Fibroblast of lung (primary cell): ENCODE data around the gene KCNK15.
"Not testable (repeated sequence)": the region's sequence is repeated elsewhere in the genome, so short reads cannot be mapped to it uniquely, and the experiment has no call there.

Source experiments
- EZH2 ChIP-seq: IDR thresholded peaks from 2 replicates; pipeline ENCODE4 v1.5.1; 2012; ENCODE audit warnings: low read length, control low read depth, mild to moderate bottlenecking; ENCODE audit errors: missing control alignments
- TF ChIP-seq, protein P1 (sequence below), 2 donors: IDR thresholded peaks in 1 of 2; conservative IDR thresholded peaks in 1 of 2; 1 replicate in 1 of 2; 2 replicates in 1 of 2; pipeline ENCODE4 v1.5.1; 2011 to 2012; ENCODE audit warnings: low read length in 2 of 2, control low read depth in 1 of 2, inconsistent platforms in 1 of 2, low read depth in 1 of 2, mild to moderate bottlenecking in 1 of 2

DNA sequence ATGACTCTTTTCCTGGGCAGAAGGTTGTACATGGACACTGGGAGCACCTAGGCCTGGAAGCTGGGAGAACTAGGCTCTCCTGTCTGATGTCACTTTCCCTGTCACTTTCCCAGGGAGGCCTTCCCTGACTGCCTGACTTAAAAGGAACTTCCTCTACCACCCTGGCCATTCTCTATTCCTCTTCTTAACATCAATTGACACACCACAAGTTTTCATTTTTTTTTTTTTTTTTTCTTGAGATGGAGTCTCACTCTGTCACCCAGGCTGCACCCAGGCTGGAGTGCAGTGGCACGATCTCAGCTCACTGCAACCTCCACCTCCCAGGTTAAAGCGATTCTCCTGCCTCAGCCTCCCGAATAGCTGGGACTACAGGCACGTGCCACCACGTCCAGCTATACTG lies 48.6 kb upstream of the KCNK15 start:
- TF ChIP-seq, protein P1, sequence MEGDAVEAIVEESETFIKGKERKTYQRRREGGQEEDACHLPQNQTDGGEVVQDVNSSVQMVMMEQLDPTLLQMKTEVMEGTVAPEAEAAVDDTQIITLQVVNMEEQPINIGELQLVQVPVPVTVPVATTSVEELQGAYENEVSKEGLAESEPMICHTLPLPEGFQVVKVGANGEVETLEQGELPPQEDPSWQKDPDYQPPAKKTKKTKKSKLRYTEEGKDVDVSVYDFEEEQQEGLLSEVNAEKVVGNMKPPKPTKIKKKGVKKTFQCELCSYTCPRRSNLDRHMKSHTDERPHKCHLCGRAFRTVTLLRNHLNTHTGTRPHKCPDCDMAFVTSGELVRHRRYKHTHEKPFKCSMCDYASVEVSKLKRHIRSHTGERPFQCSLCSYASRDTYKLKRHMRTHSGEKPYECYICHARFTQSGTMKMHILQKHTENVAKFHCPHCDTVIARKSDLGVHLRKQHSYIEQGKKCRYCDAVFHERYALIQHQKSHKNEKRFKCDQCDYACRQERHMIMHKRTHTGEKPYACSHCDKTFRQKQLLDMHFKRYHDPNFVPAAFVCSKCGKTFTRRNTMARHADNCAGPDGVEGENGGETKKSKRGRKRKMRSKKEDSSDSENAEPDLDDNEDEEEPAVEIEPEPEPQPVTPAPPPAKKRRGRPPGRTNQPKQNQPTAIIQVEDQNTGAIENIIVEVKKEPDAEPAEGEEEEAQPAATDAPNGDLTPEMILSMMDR (conservative IDR thresholded peaks at IDR 0.05 in 1 of 2, IDR thresholded peaks at IDR 0.05 in 1 of 2; ENCODE audit: low read depth in 1 of 2, low read length in 2 of 2), result not testable (repeated sequence)
- not testable (repeated sequence) for TF ChIP-seq EZH2
